Trophoblast cell (in vitro differentiated cells and primary cell): ENCODE data around the gene FAM24B.

ENCODE experiments used
- DNase-seq, 2 donors: peaks; one replicate each; pipeline ENCODE4 v3.0.0-alpha.2; 2016
- H2AFZ ChIP-seq: 2 replicates; pipeline ENCODE4 v1.6.1; 2013; ENCODE audit warnings: low read length, moderate library complexity, mild to moderate bottlenecking; ENCODE audit not compliant: insufficient read depth, poor library complexity
- H2AK5ac ChIP-seq: 2 replicates; pipeline ENCODE4 v1.6.1; 2013; ENCODE audit warnings: mild to moderate bottlenecking, low read length
- H2BK120ac ChIP-seq: 2 replicates; pipeline ENCODE4 v1.6.1; 2013; ENCODE audit warnings: low read length, mild to moderate bottlenecking, moderate library complexity; ENCODE audit not compliant: insufficient read depth, poor library complexity
- H2BK12ac ChIP-seq: 2 replicates; pipeline ENCODE4 v1.6.1; 2013; ENCODE audit warnings: mild to moderate bottlenecking, low read length, moderate library complexity
- H2BK5ac ChIP-seq: 2 replicates; pipeline ENCODE4 v1.6.1; 2013; ENCODE audit warnings: low read length, low read depth, moderate library complexity, mild to moderate bottlenecking; ENCODE audit not compliant: poor library complexity
- H3K14ac ChIP-seq: 2 replicates; pipeline ENCODE4 v1.6.1; 2013; ENCODE audit warnings: mild to moderate bottlenecking, low read length
- H3K18ac ChIP-seq: 2 replicates; pipeline ENCODE4 v1.6.1; 2013; ENCODE audit warnings: mild to moderate bottlenecking, low read length
- H3K23ac ChIP-seq: 2 replicates; pipeline ENCODE4 v1.6.1; 2013; ENCODE audit warnings: low read length
- H3K27ac ChIP-seq: 2 replicates; pipeline ENCODE4 v1.5.1; 2013; ENCODE audit warnings: low read depth, mild to moderate bottlenecking, inconsistent platforms, low read length, moderate library complexity
- H3K27me3 ChIP-seq: 2 replicates; pipeline ENCODE4 v1.6.1; 2013; ENCODE audit warnings: inconsistent platforms, mild to moderate bottlenecking, low read length, moderate library complexity; ENCODE audit not compliant: insufficient read depth
- H3K36me3 ChIP-seq, 2 experiments: 1 replicate in 1 of 2; 2 replicates in 1 of 2; pipeline ENCODE4 v1.6.1; 2013; ENCODE audit warnings: low read length in 2 of 2, mild to moderate bottlenecking in 2 of 2, moderate library complexity in 1 of 2; ENCODE audit not compliant: insufficient read depth in 2 of 2, control insufficient read depth in 1 of 2
- H3K4ac ChIP-seq: 2 replicates; pipeline ENCODE4 v1.6.1; 2013; ENCODE audit warnings: low read depth, mild to moderate bottlenecking, low read length, moderate library complexity
- H3K4me1 ChIP-seq, 2 experiments: 1 replicate in 1 of 2; 2 replicates in 1 of 2; pipeline ENCODE4 v1.6.1; 2013; ENCODE audit warnings: low read length in 2 of 2, mild to moderate bottlenecking in 2 of 2, moderate library complexity in 1 of 2; ENCODE audit not compliant: insufficient read depth in 2 of 2, control insufficient read depth in 1 of 2
- H3K4me2 ChIP-seq: 2 replicates; pipeline ENCODE4 v1.6.1; 2013; ENCODE audit warnings: inconsistent platforms, mild to moderate bottlenecking, low read length, moderate library complexity
- H3K4me3 ChIP-seq: 2 replicates; pipeline ENCODE4 v1.5.1; 2013; ENCODE audit warnings: mild to moderate bottlenecking, low read depth, low read length, inconsistent platforms
- H3K79me1 ChIP-seq: one replicate; pipeline ENCODE4 v1.6.1; 2013; ENCODE audit warnings: low read length
- H3K79me2 ChIP-seq: 2 replicates; pipeline ENCODE4 v1.6.1; 2013; ENCODE audit warnings: low read length, mild to moderate bottlenecking; ENCODE audit not compliant: control insufficient read depth, insufficient read depth, poor library complexity
- H3K9ac ChIP-seq: 2 replicates; pipeline ENCODE4 v1.6.1; 2013; ENCODE audit warnings: mild to moderate bottlenecking, low read length
- H3K9me3 ChIP-seq: 2 replicates; pipeline ENCODE4 v1.6.1; 2013; ENCODE audit warnings: low read depth, mild to moderate bottlenecking, control low read depth, inconsistent platforms, low read length; ENCODE audit not compliant: insufficient read depth
- H4K12ac ChIP-seq: 2 replicates; pipeline ENCODE4 v1.6.1; 2013; ENCODE audit warnings: low read depth, mild to moderate bottlenecking, low read length, moderate library complexity
- H4K8ac ChIP-seq: 2 replicates; pipeline ENCODE4 v1.6.1; 2013; ENCODE audit warnings: low read depth, mild to moderate bottlenecking, low read length, moderate library complexity
- H4K91ac ChIP-seq: one replicate; pipeline ENCODE4 v1.6.1; 2013; ENCODE audit warnings: low read depth, mild to moderate bottlenecking, low read length, moderate library complexity
- WGBS: extraction: QIAGEN DNeasy Blood & Tissue Kit; methylation state at CpG from one replicate; pipeline ENCODE4 v1.1.7; 2013; ENCODE audit warnings: missing lambda C conversion rate; ENCODE audit not compliant: insufficient read length, insufficient coverage; ENCODE audit errors: extremely low coverage; 5-methylcytosine and 5-hydroxymethylcytosine counted together

Gene FAM24B

DNA sequence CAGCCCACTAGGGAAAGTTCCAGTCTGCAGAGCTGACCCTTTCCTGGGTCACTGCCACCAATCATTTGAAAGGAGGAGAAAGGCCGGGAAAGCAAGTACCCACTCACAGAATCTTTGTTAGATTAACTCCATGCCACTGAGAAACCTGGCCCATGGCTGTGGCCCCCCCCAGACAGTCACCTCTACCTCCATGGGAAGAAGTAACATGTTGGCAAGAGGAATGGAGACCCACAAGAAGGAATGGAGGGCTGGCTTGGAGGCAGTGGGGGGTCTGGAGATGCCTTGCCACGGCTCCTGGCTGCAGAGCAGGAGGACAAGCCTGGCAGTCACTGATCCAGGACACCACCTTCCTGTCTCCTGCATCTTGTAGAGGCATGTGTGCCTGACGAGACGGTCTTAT, 66.6 kb downstream of the FAM24B start:
- no peak for DNase-seq
- no peak overlapping the region for H4K91ac ChIP-seq
- no peak overlapping the region for H3K4me3 ChIP-seq
- H3K4me2 ChIP-seq, result no peak overlapping the region
- no peak overlapping the region for H2BK120ac ChIP-seq
- no peak overlapping the region for H2BK12ac ChIP-seq
- no peak overlapping the region for H3K18ac ChIP-seq
- no peaks in the 10 kb centered on the region for H3K79me1 ChIP-seq
- no peaks in the 10 kb centered on the region for H3K79me2 ChIP-seq
- no peaks in the 10 kb centered on the region for H3K27me3 ChIP-seq
- H3K23ac ChIP-seq, result no peak overlapping the region
- H3K36me3 ChIP-seq, result no peaks in the 10 kb centered on the region
- H2BK5ac ChIP-seq, result no peak overlapping the region
- no peak overlapping the region for H3K4ac ChIP-seq
- H4K12ac ChIP-seq, result no peak overlapping the region
- no peak overlapping the region for H3K14ac ChIP-seq
- no peaks in the 10 kb centered on the region for H3K9me3 ChIP-seq
- H2AK5ac ChIP-seq, result no peak overlapping the region
- H2AFZ ChIP-seq, result no peak overlapping the region
- H3K4me1 ChIP-seq, result no peaks in the 10 kb centered on the region
- no peak overlapping the region for H3K9ac ChIP-seq
- WGBS, result no CpG with 5 or more reads among the region's 4 CpGs
- H3K27ac ChIP-seq, result no peak overlapping the region
- H4K8ac ChIP-seq, result no peak overlapping the region

DNA sequence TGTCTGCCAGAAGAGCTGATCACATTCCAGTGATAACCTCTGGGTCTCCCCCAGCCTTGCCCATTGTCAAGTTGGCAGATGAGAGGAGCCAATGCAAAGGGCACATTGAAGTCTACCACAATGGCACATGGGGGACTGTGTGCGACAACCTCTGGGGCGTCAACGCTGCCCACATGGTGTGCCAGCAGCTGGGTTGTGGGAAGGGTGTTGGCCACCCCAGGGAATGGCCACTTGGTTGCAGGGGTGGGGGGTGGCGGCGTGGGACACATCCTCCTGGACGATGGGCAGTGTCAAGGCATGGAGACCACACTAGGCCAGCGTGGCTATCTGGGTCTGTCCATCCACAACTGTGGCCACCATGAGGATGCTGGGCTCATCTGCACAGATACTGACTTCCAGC, 77.1 kb downstream of the FAM24B start:
- whole genome bisulfite sequencing, result no CpG with 5 or more reads among the region's 7 CpGs
- no peak overlapping the region for H3K18ac ChIP-seq
- no peak for DNase-seq

More for the DNA sequence above, 77.1 kb downstream of the FAM24B start:
- no peak overlapping the region for H3K4me3 ChIP-seq
- H2BK12ac ChIP-seq, result no peak overlapping the region
- H2BK5ac ChIP-seq, result no peak overlapping the region
- no peak overlapping the region for H2AFZ ChIP-seq
- H2BK120ac ChIP-seq, result no peak overlapping the region
- no peak overlapping the region for H3K14ac ChIP-seq
- H2AK5ac ChIP-seq, result no peak overlapping the region
- no peak overlapping the region for H3K9ac ChIP-seq
- no peaks in the 10 kb centered on the region for H3K79me1 ChIP-seq
- H4K91ac ChIP-seq, result no peak overlapping the region
- H4K12ac ChIP-seq, result no peak overlapping the region
- no peak overlapping the region for H3K4me2 ChIP-seq
- H3K4ac ChIP-seq, result no peak overlapping the region
- H3K36me3 ChIP-seq, result no peaks in the 10 kb centered on the region
- H3K27me3 ChIP-seq, result no peaks in the 10 kb centered on the region
- no peak overlapping the region for H4K8ac ChIP-seq
- H3K4me1 ChIP-seq, result no peaks in the 10 kb centered on the region
- H3K23ac ChIP-seq, result no peak overlapping the region
- no peak overlapping the region for H3K27ac ChIP-seq
- H3K79me2 ChIP-seq, result no peaks in the 10 kb centered on the region
- peaks cover 2% of the 10 kb centered on the region for H3K9me3 ChIP-seq
